Astrocyte of the spinal cord (primary cell): Measurements from ENCODE around the gene OTOG.

Experiments used
- DNase-seq: peaks from one replicate; pipeline ENCODE4 v3.0.0; 2011; ENCODE audit warnings: low read depth, low spot score
- H3K4me3 ChIP-seq: 2 replicates; pipeline ENCODE4 v1.5.1; 2011; ENCODE audit warnings: low read depth, mild to moderate bottlenecking, low read length, moderate library complexity
- CTCF ChIP-seq: IDR thresholded peaks from 2 replicates; pipeline ENCODE4 v1.5.1; 2012; ENCODE audit warnings: low read depth, mild to moderate bottlenecking, low read length, inconsistent platforms
- in situ Hi-C: cut with HindIII; loops from 2 replicates; pipeline ENCODE4 v1.10.0; 2017; ENCODE audit warnings: low sequenced_read_pairs

OTOG gene

DNA sequence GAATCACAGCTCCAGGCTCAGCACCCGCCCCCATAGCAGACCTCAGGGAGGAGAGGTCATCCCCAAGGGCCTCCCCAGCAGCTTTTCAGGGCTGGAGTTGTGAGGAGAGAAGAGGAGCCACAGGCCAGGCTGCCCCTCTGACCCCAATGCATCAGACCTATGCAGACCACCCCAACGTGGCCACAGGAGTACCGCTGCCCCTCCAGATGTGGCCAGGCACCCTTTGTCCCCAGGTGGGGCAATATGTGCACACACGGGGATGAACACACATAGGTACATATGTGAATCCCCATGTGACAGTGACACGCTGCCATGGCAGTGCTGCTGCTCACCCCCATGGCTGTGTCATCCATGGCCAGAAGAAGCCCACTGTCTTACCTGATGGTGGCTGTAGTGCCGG, 13.7 kb upstream of the OTOG start:
- no peak for TF ChIP-seq CTCF
- H3K4me3 ChIP-seq = no peak overlapping the region
- DNase-seq = no peak
- in situ Hi-C loops = no loop called here

DNA sequence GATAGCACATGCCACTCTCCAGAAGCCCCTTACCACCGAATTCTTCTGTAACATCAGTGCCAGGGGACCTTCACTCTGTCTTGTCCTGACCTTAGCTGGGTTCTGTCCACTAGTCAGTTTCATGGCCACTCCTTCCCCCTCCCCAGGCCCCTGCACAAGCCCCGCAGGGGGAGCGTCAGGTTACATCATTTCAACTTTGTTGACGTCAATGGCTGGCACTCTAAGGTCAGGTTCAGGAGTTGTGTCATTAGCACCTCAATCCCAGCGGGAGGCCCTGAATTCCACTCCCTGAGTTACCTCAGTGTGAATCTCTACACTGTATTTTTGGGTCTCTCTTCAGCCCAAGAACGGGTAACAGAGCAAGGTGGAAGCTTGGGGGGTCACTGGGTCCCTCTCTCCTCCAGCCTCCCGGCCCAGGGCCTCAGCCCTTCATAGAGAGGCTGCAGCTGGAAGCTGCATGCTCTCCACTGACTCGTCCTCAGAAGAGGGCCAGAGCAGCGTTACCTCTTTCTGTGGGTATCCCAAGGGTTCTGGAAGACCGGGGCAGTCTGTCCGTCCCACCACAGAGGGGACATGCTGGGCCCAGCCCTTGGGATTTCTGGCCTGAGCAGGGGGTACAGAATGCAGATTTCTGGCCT, 13.2 kb upstream of the OTOG start:
- no peak for TF ChIP-seq CTCF
- no peak overlapping the region for H3K4me3 ChIP-seq
- in situ Hi-C loops = no loop called here
- no peak for DNase-seq

DNA sequence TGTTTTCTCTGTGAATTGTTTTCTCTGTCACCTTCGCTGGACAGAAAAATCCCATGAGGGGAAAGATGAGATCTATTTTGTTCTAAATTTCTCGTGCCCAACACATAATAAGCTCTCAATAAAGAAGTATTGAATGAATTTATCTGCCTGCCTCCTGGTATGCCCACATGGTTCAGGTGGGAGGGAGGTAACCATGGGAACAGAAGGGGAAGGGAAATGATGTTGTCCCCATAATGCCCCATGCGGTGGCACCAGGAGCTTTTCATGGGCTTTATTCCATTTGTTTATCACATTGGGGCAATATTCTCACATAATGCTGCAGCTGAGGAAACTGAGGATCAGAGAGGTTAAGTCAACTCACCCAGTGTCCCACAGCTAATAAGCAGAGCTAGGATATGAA, 11.6 kb upstream of the OTOG start:
- in situ Hi-C loops = no loop called here
- no peak overlapping the region for H3K4me3 ChIP-seq
- no peak for DNase-seq
- no peak for TF ChIP-seq CTCF

GRCh38 chr11:17537261-17537660, 9.8 kb upstream of the OTOG start:
- no peak for DNase-seq
- in situ Hi-C loops = no loop called here
- H3K4me3 ChIP-seq = no peak overlapping the region
- no peak for TF ChIP-seq CTCF

GRCh38 chr11:17538054-17538453, 9.0 kb upstream of the OTOG start:
- no peak overlapping the region for H3K4me3 ChIP-seq
- TF ChIP-seq CTCF = no peak
- in situ Hi-C loops = no loop called here
- DNase-seq = no peak

- no peak overlapping the region for H3K4me3 ChIP-seq
- in situ Hi-C loops = no loop called here
- no peak for DNase-seq
- no peak for TF ChIP-seq CTCF
Observed at GRCh38 chr11:17538731-17539130, 8.3 kb upstream of the OTOG start.

GRCh38 chr11:17540807-17541206, 6.3 kb upstream of the OTOG start:
- H3K4me3 ChIP-seq = no peak overlapping the region
- in situ Hi-C loops = no loop called here
- TF ChIP-seq CTCF = no peak
- no peak for DNase-seq
